HG03108 (cell line): Measurements from ENCODE around the gene PRLR.

Source experiments
- ATAC-seq: cut with Tn5 transposase; IDR thresholded peaks from one replicate; pipeline ENCODE4 v1.9.1; 2021; ENCODE audit warnings: moderate library complexity; ENCODE audit not compliant: unreplicated experiment

PRLR gene

DNA sequence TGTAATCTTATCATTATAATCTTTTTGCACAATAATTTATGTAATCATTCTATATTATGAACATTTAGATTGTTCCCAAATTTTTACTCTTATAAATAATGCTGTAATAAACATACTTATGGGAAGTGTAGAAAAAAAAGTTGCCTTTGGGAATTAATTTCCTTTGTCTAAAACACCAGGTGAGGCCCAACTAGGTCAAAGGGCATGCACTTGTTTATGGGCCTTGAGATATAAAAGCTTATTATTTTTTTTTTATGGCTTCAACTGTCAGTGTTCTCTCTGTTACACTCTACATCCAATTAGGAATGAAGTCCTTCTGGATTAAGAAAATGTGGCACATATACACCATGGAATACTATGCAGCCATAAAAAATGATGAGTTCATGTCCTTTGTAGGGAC lies 6.5 kb upstream of the PRLR start:
- no peak for ATAC-seq

GRCh38 chr5:35233601-35234000 lies 3.3 kb upstream of the PRLR start:
- no peak for ATAC-seq

GRCh38 chr5:35233121-35233520 lies 2.8 kb upstream of the PRLR start:
- ATAC-seq, result no peak

DNA sequence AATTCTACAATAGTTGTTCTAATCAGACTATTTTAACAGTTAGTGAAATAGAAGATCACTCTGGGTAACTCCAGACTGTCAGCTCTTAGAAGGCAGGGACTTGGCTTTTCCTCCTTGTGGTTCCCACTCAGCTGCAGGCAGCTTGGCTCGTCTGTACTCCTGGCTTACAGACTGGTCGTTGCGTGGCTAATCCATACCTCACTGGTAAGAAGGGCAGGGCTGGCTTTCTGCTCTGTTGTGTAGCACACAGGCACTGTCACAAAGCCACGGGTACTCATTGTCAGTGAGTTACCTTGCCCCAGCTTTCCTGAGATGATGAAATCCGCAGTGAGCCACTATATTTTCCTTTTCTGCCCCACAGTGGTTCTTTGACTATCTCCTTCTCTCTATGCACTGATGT lies 1.8 kb upstream of the PRLR start:
- ATAC-seq, result no peak

- ATAC-seq, result peak; percentile 49
Observed at GRCh38 chr5:35229076-35230037, 930 bp downstream of the PRLR start.

DNA sequence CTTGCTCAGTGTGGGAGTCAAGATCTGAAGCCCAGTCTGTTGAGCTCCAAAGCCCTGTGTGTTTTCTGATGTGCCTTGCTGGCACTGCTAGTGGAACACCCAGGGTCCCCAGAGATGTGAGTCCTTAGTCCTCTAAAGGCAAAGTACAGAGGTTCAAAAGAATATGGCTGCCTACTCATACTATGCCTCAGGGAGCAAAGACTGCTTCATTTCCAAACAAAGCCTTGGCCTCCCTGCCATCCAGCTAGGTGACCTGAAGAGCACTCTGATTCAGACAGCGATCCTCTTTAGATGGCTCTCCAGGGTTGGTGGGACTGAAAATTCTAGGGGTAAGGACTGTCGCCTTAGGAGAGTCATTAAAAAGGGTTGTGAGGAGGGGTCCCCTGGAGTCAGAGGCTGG lies 2.0 kb downstream of the PRLR start:
- ATAC-seq, result no peak

DNA sequence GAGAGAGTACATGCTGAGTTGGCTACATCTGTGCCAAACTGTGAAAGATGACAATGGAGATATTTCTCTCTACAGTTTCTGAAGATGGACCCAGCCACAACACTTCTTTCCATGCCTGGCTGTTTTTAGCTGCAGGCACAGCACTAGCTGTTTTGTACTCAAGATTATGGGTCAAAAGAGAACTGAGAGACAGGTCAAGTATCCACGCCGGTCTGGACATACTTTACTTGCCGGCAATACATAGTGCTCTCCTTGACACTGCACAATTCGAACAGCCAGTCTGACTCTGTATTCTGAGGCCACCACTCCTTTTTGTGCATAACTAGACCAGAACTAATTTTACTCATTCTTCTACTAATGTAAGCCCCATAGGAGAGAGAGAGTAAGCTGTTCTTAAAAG lies 2.6 kb downstream of the PRLR start:
- ATAC-seq, result no peak

- no peak for ATAC-seq
Observed at GRCh38 chr5:35223787-35224395, 6.4 kb downstream of the PRLR start.

DNA sequence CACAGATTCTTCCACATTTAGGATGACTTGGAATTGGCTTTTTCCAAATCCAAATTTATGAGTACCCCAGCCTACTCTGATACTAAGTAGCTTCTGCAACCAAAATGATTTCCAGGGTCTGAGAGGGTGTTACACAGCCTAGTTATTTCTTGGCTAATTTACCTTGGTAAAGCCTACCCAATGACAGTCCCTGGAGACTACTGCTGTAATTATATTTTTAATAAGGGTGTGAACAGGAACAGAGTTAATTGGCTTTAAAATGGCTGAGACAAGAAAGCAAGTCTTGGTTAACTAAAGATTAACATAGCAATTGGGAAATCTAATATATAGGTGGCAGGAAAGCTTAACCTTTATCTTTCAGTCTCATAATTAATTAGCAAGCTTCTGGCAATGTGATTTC lies 9.3 kb downstream of the PRLR start:
- ATAC-seq, result no peak

DNA sequence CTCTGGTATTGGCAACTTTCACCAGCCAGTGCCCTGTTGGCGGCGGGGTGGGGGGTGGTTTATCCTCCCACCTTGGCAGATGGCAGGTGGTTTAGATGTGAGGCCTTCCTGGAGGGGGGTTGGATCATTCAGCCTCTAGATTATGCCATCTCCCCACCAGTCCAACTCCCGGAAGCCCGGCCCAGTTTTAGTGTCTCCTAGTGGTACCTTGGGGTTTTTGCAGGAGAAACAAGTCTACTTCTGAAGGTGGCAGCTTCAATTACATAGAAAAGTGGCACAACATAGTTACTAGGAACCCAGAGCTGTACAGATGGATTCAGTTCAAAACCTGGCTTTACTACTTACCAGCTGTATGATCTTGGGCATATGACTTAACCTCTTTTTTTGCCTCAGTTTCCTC lies 11.3 kb downstream of the PRLR start:
- ATAC-seq, result no peak

DNA sequence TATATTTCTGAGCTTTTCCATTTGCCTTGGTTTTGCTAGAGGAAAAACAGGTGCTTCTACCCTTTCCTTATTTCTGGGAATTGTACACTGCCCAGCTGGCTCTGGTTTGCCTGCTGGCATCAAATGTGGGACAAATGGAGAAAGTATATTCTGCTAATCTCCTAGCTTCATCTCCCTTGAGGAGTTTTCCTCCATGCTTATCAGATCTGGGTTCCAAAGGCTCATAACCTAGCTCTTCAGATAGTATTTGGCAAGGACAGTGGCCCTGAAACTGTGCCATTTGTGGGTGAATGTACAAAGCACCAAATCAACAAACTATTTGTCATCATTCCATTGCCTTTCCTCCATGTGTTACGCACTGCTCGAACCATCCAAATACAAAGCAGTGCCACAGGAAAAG lies 16.2 kb downstream of the PRLR start:
- no peak for ATAC-seq

- no peak for ATAC-seq
Observed at GRCh38 chr5:35213608-35214007, 16.7 kb downstream of the PRLR start.

DNA sequence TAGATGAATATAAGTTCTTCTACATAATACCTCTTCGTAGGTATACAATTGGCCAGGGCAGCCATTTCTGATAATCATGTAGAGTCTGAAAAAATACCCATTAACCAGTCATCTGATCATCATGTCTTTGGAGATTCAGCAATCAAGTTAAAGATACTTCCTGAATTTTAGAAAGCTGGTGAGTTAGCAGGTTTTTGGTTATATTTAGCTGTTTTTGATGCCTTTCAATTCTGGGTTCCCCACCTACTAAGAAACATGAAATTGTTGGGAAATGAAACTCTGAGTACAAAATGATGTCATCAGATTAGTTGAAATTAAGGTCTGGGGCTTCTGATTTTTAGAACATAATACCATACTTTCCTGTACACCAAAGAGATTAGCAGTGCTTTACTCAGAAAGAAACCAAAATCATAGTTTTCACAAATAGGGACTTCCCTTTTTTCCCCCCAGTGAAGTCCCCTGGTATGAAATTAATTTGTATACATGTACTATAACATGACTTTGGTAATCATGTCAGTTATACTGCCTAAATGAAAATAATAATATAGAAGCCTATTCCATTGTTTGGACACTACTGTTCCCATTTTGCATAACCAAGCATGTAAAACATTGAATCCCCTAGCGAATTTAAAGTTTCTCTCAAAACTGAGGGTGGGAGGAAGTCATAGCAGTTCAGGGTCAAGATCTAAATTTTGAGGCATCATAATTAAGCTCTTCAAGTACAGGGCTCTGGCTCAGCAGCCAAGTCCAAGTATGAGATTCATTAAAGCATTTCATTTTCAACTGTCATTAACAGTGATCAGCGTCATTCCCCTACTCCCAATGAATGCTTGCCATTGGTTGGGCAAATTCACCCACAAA lies 17.9 kb downstream of the PRLR start:
- ATAC-seq, result peak; percentile 74

DNA sequence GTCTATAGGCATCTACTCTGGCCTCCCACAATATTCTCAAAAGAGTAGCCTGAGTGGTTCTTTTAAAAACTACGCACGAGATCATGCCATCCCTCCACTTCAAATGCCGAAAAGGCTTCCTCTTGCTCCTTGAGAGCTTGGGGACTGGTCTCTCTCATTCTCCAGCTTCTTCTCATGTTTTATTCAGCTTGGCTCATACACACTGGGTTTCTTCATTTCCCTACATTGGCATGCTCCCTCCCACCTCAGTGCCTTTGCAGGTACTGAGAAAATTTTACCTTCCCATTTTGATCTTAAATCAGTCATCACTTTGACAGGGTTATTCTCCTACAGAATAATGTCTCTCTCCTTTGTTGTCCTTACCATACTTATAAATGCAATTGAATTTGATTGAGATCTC lies 20.4 kb downstream of the PRLR start:
- ATAC-seq, result no peak

DNA sequence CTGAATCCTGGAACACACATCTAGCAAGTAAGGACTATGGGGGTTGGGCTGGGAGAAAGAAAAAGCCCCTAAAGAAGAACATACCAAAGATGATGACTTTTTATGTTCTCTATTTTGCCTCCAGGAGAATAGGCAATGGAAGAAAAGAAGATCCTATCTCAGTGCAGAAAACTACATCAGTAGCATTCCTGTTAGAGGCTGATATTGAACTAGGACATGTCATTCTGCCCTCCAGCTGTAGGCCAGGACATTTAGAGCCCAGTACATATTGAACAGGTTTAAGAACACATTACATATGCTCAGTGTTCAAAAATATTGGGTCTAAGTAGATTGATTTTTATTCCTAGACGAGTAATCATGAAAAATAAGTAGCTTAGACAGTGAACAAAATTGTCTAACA lies 24.7 kb downstream of the PRLR start:
- ATAC-seq, result no peak

- ATAC-seq, result no peak
Observed at GRCh38 chr5:35205186-35205585, 25.1 kb downstream of the PRLR start.

- ATAC-seq, result no peak
Observed at GRCh38 chr5:35203403-35203802, 26.9 kb downstream of the PRLR start.

- no peak for ATAC-seq
Observed at GRCh38 chr5:35202319-35203111, 27.8 kb downstream of the PRLR start.

- ATAC-seq, result no peak
Observed at GRCh38 chr5:35201291-35201690, 29.0 kb downstream of the PRLR start.

DNA sequence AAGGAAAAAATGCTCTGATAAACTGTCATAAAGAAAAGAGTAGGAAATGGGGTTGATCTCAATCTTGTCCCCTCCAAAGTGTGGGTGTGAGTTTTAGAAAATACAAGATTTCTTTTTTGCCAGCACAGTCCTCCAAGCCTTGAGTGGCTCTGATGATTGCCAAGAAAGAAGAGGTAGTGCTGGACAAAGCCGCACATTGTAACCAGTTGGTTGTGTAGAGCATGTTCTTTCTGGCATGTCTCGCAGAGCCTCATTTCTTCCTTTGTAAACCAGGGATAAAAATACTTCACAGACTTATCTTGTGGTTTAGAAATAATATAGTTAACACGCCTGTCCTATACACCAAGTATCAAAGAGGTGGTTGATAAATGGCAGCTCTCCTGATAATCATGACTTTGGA lies 30.4 kb downstream of the PRLR start:
- ATAC-seq, result no peak

GRCh38 chr5:35198686-35199085 lies 31.6 kb downstream of the PRLR start:
- no peak for ATAC-seq
